Measurements from ENCODE around the gene KNDC1. TPM values are rescaled to one million over a fixed set of nuclear protein-coding genes. Genes with fewer than 3 reads are reported as not detected.

KNDC1 gene
- total RNA-seq, 1 donor from 2014 or later, result 0.55 TPM

GRCh38 chr10:133196936-133197758 lies 37.1 kb downstream of the KNDC1 start:
- TF ChIP-seq, protein P1, sequence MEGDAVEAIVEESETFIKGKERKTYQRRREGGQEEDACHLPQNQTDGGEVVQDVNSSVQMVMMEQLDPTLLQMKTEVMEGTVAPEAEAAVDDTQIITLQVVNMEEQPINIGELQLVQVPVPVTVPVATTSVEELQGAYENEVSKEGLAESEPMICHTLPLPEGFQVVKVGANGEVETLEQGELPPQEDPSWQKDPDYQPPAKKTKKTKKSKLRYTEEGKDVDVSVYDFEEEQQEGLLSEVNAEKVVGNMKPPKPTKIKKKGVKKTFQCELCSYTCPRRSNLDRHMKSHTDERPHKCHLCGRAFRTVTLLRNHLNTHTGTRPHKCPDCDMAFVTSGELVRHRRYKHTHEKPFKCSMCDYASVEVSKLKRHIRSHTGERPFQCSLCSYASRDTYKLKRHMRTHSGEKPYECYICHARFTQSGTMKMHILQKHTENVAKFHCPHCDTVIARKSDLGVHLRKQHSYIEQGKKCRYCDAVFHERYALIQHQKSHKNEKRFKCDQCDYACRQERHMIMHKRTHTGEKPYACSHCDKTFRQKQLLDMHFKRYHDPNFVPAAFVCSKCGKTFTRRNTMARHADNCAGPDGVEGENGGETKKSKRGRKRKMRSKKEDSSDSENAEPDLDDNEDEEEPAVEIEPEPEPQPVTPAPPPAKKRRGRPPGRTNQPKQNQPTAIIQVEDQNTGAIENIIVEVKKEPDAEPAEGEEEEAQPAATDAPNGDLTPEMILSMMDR (IDR thresholded peaks at IDR 0.05), result no peak
- H3K4me3 Mint-ChIP-seq (ENCODE audit: unreplicated experiment), result no peak overlapping the region
- peaks cover 15% of the 10 kb centered on the region for H3K9me3 Mint-ChIP-seq (ENCODE audit: low read depth)
- H3K27me3 Mint-ChIP-seq (ENCODE audit: low read depth), result peaks cover 25% of the 10 kb centered on the region
- peaks cover 2% of the 10 kb centered on the region for H3K36me3 Mint-ChIP-seq (ENCODE audit: low read depth)
- peak; percentile 81 for DNase-seq (ENCODE audit: low spot score)
- no peak overlapping the region for H3K27ac Mint-ChIP-seq (ENCODE audit: unreplicated experiment)
- no peaks in the 10 kb centered on the region for H3K4me1 Mint-ChIP-seq (ENCODE audit: low read depth)

- Mint-ChIP-seq H3K9me3 (ENCODE audit: low read depth) (peaks cover 9% of the 10 kb centered on the region), H3K4me1 (ENCODE audit: low read depth) (no peaks in the 10 kb centered on the region), H3K36me3 (ENCODE audit: low read depth) (peaks cover 2% of the 10 kb centered on the region), H3K27me3 (ENCODE audit: low read depth) (peaks cover 21% of the 10 kb centered on the region), H3K4me3 (ENCODE audit: unreplicated experiment) (no peak overlapping the region), H3K27ac (ENCODE audit: unreplicated experiment) (no peak overlapping the region)
- peak; percentile 79 for DNase-seq (ENCODE audit: low spot score)
- TF ChIP-seq, protein P1 (IDR thresholded peaks at IDR 0.05), result no peak
Observed at GRCh38 chr10:133197786-133198185, 37.8 kb downstream of the KNDC1 start.

GRCh38 chr10:133198206-133198605 lies 38.2 kb downstream of the KNDC1 start:
- no peak overlapping the region for H3K4me3 Mint-ChIP-seq (ENCODE audit: unreplicated experiment)
- TF ChIP-seq, protein P1 (IDR thresholded peaks at IDR 0.05), result no peak
- no peaks in the 10 kb centered on the region for H3K4me1 Mint-ChIP-seq (ENCODE audit: low read depth)

DNA sequence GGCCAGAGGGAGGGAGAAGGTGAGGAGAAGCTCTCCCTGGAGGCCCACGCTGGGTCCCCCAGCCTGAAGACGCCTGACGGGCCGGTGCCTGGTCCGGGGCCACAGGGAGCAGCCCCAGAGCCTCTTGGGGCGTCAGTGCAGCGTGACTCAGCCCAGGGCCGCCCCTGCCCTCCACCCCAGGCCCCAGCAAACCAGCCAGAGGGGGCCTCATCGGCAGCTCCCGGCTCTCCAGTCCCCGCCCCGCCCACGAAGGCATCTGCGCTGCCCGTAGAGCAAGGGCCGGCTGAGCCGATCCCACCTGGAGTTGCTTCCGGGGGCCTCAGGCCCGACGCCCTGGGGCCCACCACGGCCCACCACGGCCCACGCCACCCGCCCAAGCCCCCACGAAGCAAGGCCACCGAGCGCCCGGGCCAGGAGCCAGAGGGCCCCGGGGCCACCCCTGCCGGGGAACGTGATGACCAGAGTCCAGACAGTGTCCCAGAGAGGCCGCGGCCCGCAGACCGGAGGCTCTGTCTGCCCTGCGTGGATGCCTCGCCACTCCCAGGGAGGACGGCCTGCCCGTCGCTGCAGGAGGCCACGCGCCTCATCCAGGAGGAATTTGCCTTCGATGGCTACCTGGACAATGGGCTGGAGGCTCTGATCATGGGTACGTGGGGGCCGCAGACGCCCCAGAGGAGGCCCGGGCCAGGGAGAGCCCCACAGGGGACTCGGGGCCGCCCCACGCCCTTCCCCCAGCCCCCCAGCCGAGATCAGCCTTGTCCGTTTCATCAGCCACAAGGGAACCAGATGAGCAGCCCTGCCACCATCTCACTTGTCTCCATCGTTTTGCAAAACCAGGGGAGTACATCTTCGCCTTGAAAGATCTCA lies 38.8 kb downstream of the KNDC1 start:
- Mint-ChIP-seq H3K9me3 (ENCODE audit: low read depth) (peaks cover 3% of the 10 kb centered on the region), H3K36me3 (ENCODE audit: low read depth) (no peaks in the 10 kb centered on the region), H3K4me1 (ENCODE audit: low read depth) (no peaks in the 10 kb centered on the region), H3K27me3 (ENCODE audit: low read depth) (peaks cover 19% of the 10 kb centered on the region), H3K27ac (ENCODE audit: unreplicated experiment) (no peak overlapping the region), H3K4me3 (ENCODE audit: unreplicated experiment) (no peak overlapping the region)
- TF ChIP-seq, protein P1 (IDR thresholded peaks at IDR 0.05), result no peak
- peak; percentile 90 for DNase-seq (ENCODE audit: low spot score)

More at GRCh38 chr10:133198206-133198605, 38.2 kb downstream of the KNDC1 start:
- peak; percentile 94 for DNase-seq (ENCODE audit: low spot score)
- peaks cover 9% of the 10 kb centered on the region for H3K9me3 Mint-ChIP-seq (ENCODE audit: low read depth)
- H3K36me3 Mint-ChIP-seq (ENCODE audit: low read depth), result peaks cover 2% of the 10 kb centered on the region
- H3K27ac Mint-ChIP-seq (ENCODE audit: unreplicated experiment), result no peak overlapping the region
- H3K27me3 Mint-ChIP-seq (ENCODE audit: low read depth), result peaks cover 20% of the 10 kb centered on the region

- H3K4me3 Mint-ChIP-seq (ENCODE audit: unreplicated experiment), result no peak overlapping the region
- no peaks in the 10 kb centered on the region for H3K36me3 Mint-ChIP-seq (ENCODE audit: low read depth)
- no peaks in the 10 kb centered on the region for H3K4me1 Mint-ChIP-seq (ENCODE audit: low read depth)
- peak; percentile 65 for DNase-seq (ENCODE audit: low spot score)
- H3K27ac Mint-ChIP-seq (ENCODE audit: unreplicated experiment), result no peak overlapping the region
- H3K27me3 Mint-ChIP-seq (ENCODE audit: low read depth), result peaks cover 15% of the 10 kb centered on the region
- no peaks in the 10 kb centered on the region for H3K9me3 Mint-ChIP-seq (ENCODE audit: low read depth)
- TF ChIP-seq, protein P1 (IDR thresholded peaks at IDR 0.05), result no peak
Observed at GRCh38 chr10:133199488-133199885, 39.5 kb downstream of the KNDC1 start.

All from chondrocyte (in vitro differentiated cells).